MCF 10A (cell line): ENCODE results near the gene EPHA4. TPM values are rescaled to one million over a fixed set of nuclear protein-coding genes. Genes with fewer than 3 reads are reported as not detected.

Source experiments
- BruUV-seq: library from RNA; stranded (reverse); fragments of 400-500 nt; replicated peaks from 2 replicates; lab custom pipeline; 2021; lab: Mats Ljungman, UMichigan
- CTCF ChIA-PET: fragments of 300-600 bp; sonication (Branson Sonifier 250); formaldehyde crosslinking; extraction: SDS; loops from one replicate; lab custom pipeline; 2021; ENCODE audit warnings: antibody characterized with exemption, inconsistent platforms; lab: Yijun Ruan, JAX
- POLR2A ChIA-PET: fragments of 300-600, 350-650 bp; sonication (Branson Sonifier 250); formaldehyde crosslinking; extraction: SDS; loops from one replicate; lab custom pipeline; 2020; ENCODE audit warnings: antibody characterized with exemption, inconsistent platforms; lab: Yijun Ruan, JAX
- DNase-seq: peaks from one replicate; pipeline ENCODE4 v3.0.0-alpha.2; 2018; ENCODE audit not compliant: unreplicated experiment
- H3K27ac Mint-ChIP-seq: one replicate; pipeline ENCODE4 v1.8.0; 2022; ENCODE audit warnings: mild to moderate bottlenecking, low read depth, mixed read lengths; ENCODE audit not compliant: unreplicated experiment
- H3K27me3 Mint-ChIP-seq: one replicate; pipeline ENCODE4 v1.8.0; 2022; ENCODE audit warnings: mixed read lengths; ENCODE audit not compliant: insufficient read depth, unreplicated experiment
- H3K36me3 Mint-ChIP-seq: one replicate; pipeline ENCODE4 v1.8.0; 2022; ENCODE audit warnings: mild to moderate bottlenecking, moderate library complexity, mixed read lengths; ENCODE audit not compliant: insufficient read depth, unreplicated experiment
- H3K4me1 Mint-ChIP-seq: one replicate; pipeline ENCODE4 v1.8.0; 2022; ENCODE audit warnings: mixed read lengths; ENCODE audit not compliant: insufficient read depth, unreplicated experiment
- H3K4me3 Mint-ChIP-seq: one replicate; pipeline ENCODE4 v1.8.0; 2022; ENCODE audit warnings: mild to moderate bottlenecking, moderate library complexity, mixed read lengths; ENCODE audit not compliant: unreplicated experiment
- H3K9me3 Mint-ChIP-seq: one replicate; pipeline ENCODE4 v1.8.0; 2022; ENCODE audit warnings: mixed read lengths; ENCODE audit not compliant: unreplicated experiment
- CTCF ChIP-seq: fragments of 200-600 bp; IDR thresholded peaks from one replicate; pipeline ENCODE4 v1.8.0; 2022; ENCODE audit warnings: antibody characterized with exemption, mild to moderate bottlenecking; ENCODE audit not compliant: unreplicated experiment
- intact Hi-C: fragments of 100-400 bp; cut with micrococcal nuclease; formaldehyde crosslinking; loops from 2 replicates; pipeline ENCODE4 v1.14.1; 2022
- total RNA-seq: library from RNA; stranded (reverse); gene quantifications from 2 replicates; pipeline ENCODE4 v1.2.3, GENCODE V29; 2022

EPHA4 gene
- total RNA-seq, 1 experiment from 2014 or later, result 2.0 TPM

DNA sequence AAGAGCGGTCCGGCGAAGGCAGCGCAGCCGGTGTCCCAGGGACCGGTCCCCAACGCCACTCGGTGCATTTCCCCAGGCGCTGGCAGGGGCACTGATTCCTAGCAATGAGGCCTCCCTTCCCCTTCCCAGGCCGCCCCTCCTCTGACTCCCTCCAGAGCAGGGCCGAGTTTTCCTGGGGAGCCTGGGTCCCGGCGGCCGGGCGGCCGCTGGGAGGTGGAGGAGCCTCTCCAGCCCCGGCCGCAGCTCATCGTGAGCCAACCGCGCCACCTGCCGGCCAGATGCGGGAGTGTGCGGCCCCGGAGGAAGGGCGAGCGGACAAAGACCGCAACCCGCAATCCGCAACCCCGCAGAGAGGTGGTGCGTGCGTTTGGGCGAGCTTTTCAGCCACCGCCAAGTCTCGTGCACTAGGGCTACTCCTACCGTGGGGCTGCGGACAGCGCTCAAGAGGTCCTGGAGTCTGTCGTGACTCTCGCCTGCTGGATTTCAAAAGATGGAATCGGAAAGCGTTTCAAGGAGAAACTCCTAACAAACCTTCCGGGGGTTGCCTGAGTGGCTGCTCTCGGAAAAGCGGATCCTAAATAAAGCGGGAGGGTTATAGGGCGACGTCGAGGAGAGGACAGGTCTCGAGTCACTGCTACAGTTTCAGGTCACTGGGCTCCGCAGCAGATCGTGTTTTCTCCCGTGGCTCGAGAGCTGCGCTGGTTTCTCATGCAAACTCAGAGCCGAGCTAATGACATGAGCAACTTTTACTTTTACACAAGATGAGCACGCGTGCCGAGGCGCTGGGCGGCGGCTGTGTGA, 1.5 kb upstream of the EPHA4 start:
- TF ChIP-seq CTCF, result peak; percentile 94
- intact Hi-C loops, result loop anchor here (1.0 to 10.0 kb wide), 9 partner anchors 43 to 1837 kb away; no protein-coding TSS in a partner anchor
- H3K36me3 Mint-ChIP-seq, result no peaks in the 10 kb centered on the region
- no peaks in the 10 kb centered on the region for H3K9me3 Mint-ChIP-seq
- no peaks in the 10 kb centered on the region for H3K27me3 Mint-ChIP-seq
- peak overlapping the region; percentile 96 for H3K4me3 Mint-ChIP-seq
- DNase-seq, result peak; percentile 80
- peaks cover 10% of the 10 kb centered on the region for H3K4me1 Mint-ChIP-seq
- H3K27ac Mint-ChIP-seq, result peak overlapping the region; percentile 41
- BruUV-seq, result no TSS peak
- CTCF ChIA-PET, result interaction anchor here (0.6 to 4.6 kb wide), 35 partner anchors 9 to 1914 kb away, joined by 3 to 37 read pairs (median 3); no protein-coding TSS in a partner anchor
- POLR2A ChIA-PET, result interaction anchor here (0.6 to 1.7 kb wide), 10 partner anchors 17 to 1843 kb away, joined by 3 to 7 read pairs (median 3); no protein-coding TSS in a partner anchor

GRCh38 chr2:221572821-221573429, 821 bp upstream of the EPHA4 start:
- no peaks in the 10 kb centered on the region for H3K27me3 Mint-ChIP-seq
- H3K36me3 Mint-ChIP-seq, result no peaks in the 10 kb centered on the region
- CTCF ChIA-PET, result interaction anchor here (0.5 to 4.6 kb wide), 17 partner anchors 16 to 1835 kb away, joined by 3 to 37 read pairs (median 3); no protein-coding TSS in a partner anchor
- H3K4me3 Mint-ChIP-seq, result peak overlapping the region; percentile 96
- H3K4me1 Mint-ChIP-seq, result peaks cover 10% of the 10 kb centered on the region
- H3K9me3 Mint-ChIP-seq, result no peaks in the 10 kb centered on the region
- peak; percentile 52 for DNase-seq
- BruUV-seq, result no TSS peak
- POLR2A ChIA-PET, result interaction anchor here (0.6 to 1.7 kb wide), 10 partner anchors 17 to 1839 kb away, joined by 3 to 8 read pairs (median 3); no protein-coding TSS in a partner anchor
- TF ChIP-seq CTCF, result no peak
- intact Hi-C loops, result loop anchor here (1.0 to 10.0 kb wide), 10 partner anchors 43 to 1837 kb away; no protein-coding TSS in a partner anchor
- H3K27ac Mint-ChIP-seq, result no peak overlapping the region

DNA sequence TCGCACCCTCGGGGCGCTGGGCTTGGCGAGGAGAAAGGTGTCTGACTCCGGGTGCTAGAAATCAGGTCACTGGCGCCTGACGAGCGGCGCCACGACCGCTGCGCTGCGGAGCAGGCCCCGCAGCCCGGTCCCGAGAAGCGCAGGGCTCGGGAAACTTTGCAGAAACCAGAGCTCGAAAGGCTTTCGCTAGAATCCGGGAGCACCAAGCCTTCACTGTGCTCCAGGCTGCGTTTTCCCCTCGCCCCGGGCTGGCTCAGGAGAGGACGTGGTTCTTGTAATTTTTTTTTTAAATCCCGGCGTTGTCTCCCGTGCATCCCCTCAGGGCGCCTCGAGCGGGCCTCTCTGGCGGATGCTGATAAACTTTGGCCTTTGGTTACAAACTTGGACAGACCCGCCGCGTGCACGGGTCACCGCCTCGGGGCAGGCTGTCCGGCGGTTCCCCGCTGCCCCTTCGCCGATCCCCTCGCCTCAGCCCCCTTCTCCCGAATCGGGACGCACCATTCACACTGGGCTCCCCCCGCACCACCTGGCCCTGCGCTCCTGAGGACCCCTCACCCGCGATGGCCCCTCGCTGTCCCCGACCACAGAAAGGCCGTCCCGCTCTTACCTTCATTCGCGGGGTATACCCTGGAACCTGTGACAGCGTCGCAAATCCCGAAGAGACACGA, 419 bp downstream of the EPHA4 start:
- intact Hi-C loops, result loop anchor here (1.0 to 10.0 kb wide), 5 partner anchors 267 to 1602 kb away; no protein-coding TSS in a partner anchor
- H3K4me3 Mint-ChIP-seq, result peak overlapping the region; percentile 96
- no peaks in the 10 kb centered on the region for H3K9me3 Mint-ChIP-seq
- POLR2A ChIA-PET, result interaction anchor here (0.7 to 1.4 kb wide), 4 partner anchors 32 to 1838 kb away, joined by 3 to 8 read pairs (median 4); no protein-coding TSS in a partner anchor
- TSS peak; percentile 63 for BruUV-seq
- CTCF ChIA-PET, result interaction anchor here (0.6 to 1.7 kb wide), 6 partner anchors 56 to 1071 kb away, joined by 3 to 6 read pairs (median 4); no protein-coding TSS in a partner anchor
- no peak for TF ChIP-seq CTCF
- H3K27me3 Mint-ChIP-seq, result no peaks in the 10 kb centered on the region
- no peaks in the 10 kb centered on the region for H3K36me3 Mint-ChIP-seq
- peak overlapping the region; percentile 72 for H3K27ac Mint-ChIP-seq
- DNase-seq, result peak; percentile 36
- H3K4me1 Mint-ChIP-seq, result peaks cover 10% of the 10 kb centered on the region
